ENCODE measurements around the gene SNX25. TPM values are rescaled to one million over a fixed set of nuclear protein-coding genes. Genes with fewer than 3 reads are reported as not detected.

The SNX25 gene
- total RNA-seq, 2 donors from 2014 or later = 21.4 to 26.0 TPM

DNA sequence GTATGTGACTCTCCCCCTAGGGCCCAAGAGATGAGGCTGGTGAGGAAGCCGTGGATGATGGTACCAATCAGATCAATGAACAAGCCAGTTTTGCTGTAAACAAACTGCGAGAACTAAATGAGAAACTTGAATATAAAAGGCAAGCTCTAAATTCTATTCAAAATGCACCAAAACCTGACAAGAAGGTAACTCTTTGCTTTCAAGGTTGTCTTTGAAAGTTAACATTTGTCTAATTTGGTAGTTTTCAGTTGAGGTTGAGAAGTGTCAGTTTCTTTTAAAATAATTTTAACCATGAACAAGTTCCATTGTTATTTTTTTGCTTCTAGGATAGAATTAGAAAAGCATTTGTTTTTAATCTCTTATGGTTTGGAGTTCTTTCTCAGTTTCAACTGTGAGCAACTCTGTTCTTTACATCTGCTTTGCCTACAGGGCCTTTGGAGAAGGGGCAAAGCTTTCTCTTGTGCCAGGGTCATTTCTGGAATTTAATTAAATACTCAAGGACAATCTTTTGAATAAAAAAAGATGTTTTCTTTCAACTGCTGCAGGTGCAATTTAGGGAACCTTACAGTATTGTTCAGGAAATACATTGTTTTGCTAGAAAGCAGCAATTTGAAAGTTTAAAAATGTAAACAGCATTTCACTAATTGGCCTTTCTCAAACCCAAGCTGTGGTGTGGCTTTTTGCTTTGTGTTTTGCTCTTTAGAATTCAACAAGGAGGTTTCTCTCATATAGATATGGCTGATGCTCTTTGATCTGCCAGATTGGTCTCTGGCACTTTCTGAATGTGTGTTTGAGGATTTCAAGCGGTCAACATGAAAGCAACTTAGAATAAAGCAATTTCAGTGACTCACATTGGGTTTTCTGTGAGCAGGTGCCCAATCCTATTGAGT lies 123.4 kb downstream of the SNX25 start:
- Mint-ChIP-seq H3K27me3 (ENCODE audit: insufficient read depth) (no peaks in the 10 kb centered on the region), H3K4me1 (no peaks in the 10 kb centered on the region), H3K4me3 (no peak overlapping the region), H3K9me3 (peaks cover 28% of the 10 kb centered on the region), H3K27ac (no peak overlapping the region), H3K36me3 (ENCODE audit: low read depth) (peaks cover 67% of the 10 kb centered on the region)
- Histone ChIP-seq H3K27ac (ENCODE audit: low read depth, low read length) (no peak overlapping the region), H3K4me1 (ENCODE audit: control insufficient read depth, insufficient read depth, low read length) (no peaks in the 10 kb centered on the region), H3K4me3 (ENCODE audit: low read length) (no peak overlapping the region), H3K9ac (ENCODE audit: extremely low read depth, low read length, poor library complexity, severe bottlenecking) (no peak overlapping the region), H3K27me3 (ENCODE audit: control insufficient read depth, insufficient read depth, low read length, poor library complexity, severe bottlenecking) (no peaks in the 10 kb centered on the region), H3K36me3 (ENCODE audit: control insufficient read depth, insufficient read depth, low read length) (peaks cover 60% of the 10 kb centered on the region), H3K9me3 (ENCODE audit: control insufficient read depth, low read length) (peaks cover 38% of the 10 kb centered on the region)
- no peak for DNase-seq
- TF ChIP-seq, protein P1, sequence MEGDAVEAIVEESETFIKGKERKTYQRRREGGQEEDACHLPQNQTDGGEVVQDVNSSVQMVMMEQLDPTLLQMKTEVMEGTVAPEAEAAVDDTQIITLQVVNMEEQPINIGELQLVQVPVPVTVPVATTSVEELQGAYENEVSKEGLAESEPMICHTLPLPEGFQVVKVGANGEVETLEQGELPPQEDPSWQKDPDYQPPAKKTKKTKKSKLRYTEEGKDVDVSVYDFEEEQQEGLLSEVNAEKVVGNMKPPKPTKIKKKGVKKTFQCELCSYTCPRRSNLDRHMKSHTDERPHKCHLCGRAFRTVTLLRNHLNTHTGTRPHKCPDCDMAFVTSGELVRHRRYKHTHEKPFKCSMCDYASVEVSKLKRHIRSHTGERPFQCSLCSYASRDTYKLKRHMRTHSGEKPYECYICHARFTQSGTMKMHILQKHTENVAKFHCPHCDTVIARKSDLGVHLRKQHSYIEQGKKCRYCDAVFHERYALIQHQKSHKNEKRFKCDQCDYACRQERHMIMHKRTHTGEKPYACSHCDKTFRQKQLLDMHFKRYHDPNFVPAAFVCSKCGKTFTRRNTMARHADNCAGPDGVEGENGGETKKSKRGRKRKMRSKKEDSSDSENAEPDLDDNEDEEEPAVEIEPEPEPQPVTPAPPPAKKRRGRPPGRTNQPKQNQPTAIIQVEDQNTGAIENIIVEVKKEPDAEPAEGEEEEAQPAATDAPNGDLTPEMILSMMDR (conservative IDR thresholded peaks at IDR 0.05) = no peak
- 94 to 96% methylated on average over 3 of the region's 3 CpGs for WGBS, 2 experiments (ENCODE audit: insufficient coverage in 1 of 2, insufficient read length in 1 of 2)

DNA sequence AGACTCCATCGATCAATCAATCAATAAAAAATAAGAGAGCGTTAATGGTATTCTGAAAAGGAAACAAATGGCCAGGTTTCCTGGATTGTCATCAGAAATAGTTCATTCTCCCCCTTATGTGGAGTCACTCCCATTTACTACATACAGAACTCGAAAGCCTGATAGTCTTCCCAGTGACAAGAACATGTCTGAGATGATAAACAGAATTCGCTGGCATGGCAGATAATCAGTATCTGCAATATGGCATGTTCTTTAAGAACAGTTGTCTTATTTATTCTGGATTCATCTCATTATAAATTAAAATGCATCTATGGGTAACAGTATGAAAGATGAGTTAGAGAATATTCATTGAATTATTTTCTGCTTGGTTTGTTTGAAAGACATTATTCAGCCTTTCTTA lies 124.9 kb downstream of the SNX25 start:
- 93 to 98% methylated on average over 3 to 4 of the region's 4 CpGs for WGBS, 2 experiments (ENCODE audit: insufficient coverage in 1 of 2, insufficient read length in 1 of 2)
- Mint-ChIP-seq H3K9me3 (peaks cover 15% of the 10 kb centered on the region), H3K36me3 (ENCODE audit: low read depth) (peaks cover 67% of the 10 kb centered on the region), H3K27me3 (ENCODE audit: insufficient read depth) (no peaks in the 10 kb centered on the region), H3K4me1 (no peaks in the 10 kb centered on the region), H3K27ac (no peak overlapping the region), H3K4me3 (no peak overlapping the region)
- Histone ChIP-seq H3K4me1 (ENCODE audit: control insufficient read depth, insufficient read depth, low read length) (no peaks in the 10 kb centered on the region), H3K4me3 (ENCODE audit: low read length) (no peak overlapping the region), H3K36me3 (ENCODE audit: control insufficient read depth, insufficient read depth, low read length) (peaks cover 54% of the 10 kb centered on the region), H3K27ac (ENCODE audit: low read depth, low read length) (no peak overlapping the region), H3K9me3 (ENCODE audit: control insufficient read depth, low read length) (peaks cover 33% of the 10 kb centered on the region), H3K27me3 (ENCODE audit: control insufficient read depth, insufficient read depth, low read length, poor library complexity, severe bottlenecking) (no peaks in the 10 kb centered on the region), H3K9ac (ENCODE audit: extremely low read depth, low read length, poor library complexity, severe bottlenecking) (no peak overlapping the region)
- TF ChIP-seq, protein P1 (conservative IDR thresholded peaks at IDR 0.05) = no peak
- no peak for DNase-seq

DNA sequence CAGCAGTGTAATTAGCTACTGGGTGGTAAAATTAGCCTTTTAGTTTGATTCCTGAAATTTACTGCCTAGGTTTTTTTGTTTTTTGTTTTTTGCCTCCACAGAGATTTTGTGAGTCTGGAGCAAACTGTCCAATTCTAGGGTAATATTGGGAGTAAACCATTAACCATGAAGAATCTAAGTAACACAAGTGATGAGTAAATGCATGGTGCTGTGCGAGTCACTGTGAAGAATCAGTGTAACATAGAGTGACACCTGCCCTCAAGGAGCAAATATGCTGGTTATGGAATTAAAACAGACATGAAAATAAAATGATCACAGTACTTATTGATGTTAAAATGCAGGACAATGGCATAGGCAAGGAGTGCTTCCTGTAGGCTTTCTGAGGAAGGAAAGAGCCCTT lies 126.2 kb downstream of the SNX25 start:
- Mint-ChIP-seq H3K9me3 (peaks cover 3% of the 10 kb centered on the region), H3K36me3 (ENCODE audit: low read depth) (peaks cover 57% of the 10 kb centered on the region), H3K27me3 (ENCODE audit: insufficient read depth) (no peaks in the 10 kb centered on the region), H3K27ac (no peak overlapping the region), H3K4me3 (no peak overlapping the region), H3K4me1 (no peaks in the 10 kb centered on the region)
- H3K27ac ChIP-seq (ENCODE audit: low read depth, low read length) = no peak overlapping the region
- TF ChIP-seq, protein P1 (conservative IDR thresholded peaks at IDR 0.05) = no peak
- DNase-seq = no peak
- H3K9ac ChIP-seq (ENCODE audit: extremely low read depth, low read length, poor library complexity, severe bottlenecking) = no peak overlapping the region
- 100% methylated on average over 1 of the region's 1 CpG for WGBS, 2 experiments (ENCODE audit: insufficient coverage in 1 of 2, insufficient read length in 1 of 2)
- peaks cover 20% of the 10 kb centered on the region for H3K9me3 ChIP-seq (ENCODE audit: control insufficient read depth, low read length)
- no peaks in the 10 kb centered on the region for H3K27me3 ChIP-seq (ENCODE audit: control insufficient read depth, insufficient read depth, low read length, poor library complexity, severe bottlenecking)
- H3K4me1 ChIP-seq (ENCODE audit: control insufficient read depth, insufficient read depth, low read length) = no peaks in the 10 kb centered on the region
- peaks cover 56% of the 10 kb centered on the region for H3K36me3 ChIP-seq (ENCODE audit: control insufficient read depth, insufficient read depth, low read length)
- H3K4me3 ChIP-seq (ENCODE audit: low read length) = no peak overlapping the region
